T1000 (cell line): ENCODE measurements around the gene VEPH1.

Source experiments
- DNase-seq: peaks from one replicate; lab custom pipeline; 2025; ENCODE audit warnings: mixed read lengths; lab: John Stamatoyannopoulos, UW

Gene VEPH1

GRCh38 chr3:157301755-157302154 is 201.5 kb downstream of the VEPH1 start:
- no peak for DNase-seq

- DNase-seq: no peak
Observed at GRCh38 chr3:157300981-157301663, 202.1 kb downstream of the VEPH1 start.

GRCh38 chr3:157300094-157300493 is 203.1 kb downstream of the VEPH1 start:
- DNase-seq: no peak

GRCh38 chr3:157297328-157297915 is 205.8 kb downstream of the VEPH1 start:
- no peak for DNase-seq

GRCh38 chr3:157294953-157295352 is 208.3 kb downstream of the VEPH1 start:
- DNase-seq: no peak

GRCh38 chr3:157294491-157294890 is 208.7 kb downstream of the VEPH1 start:
- no peak for DNase-seq

GRCh38 chr3:157290766-157291165 is 212.4 kb downstream of the VEPH1 start:
- DNase-seq: no peak

- no peak for DNase-seq
Observed at GRCh38 chr3:157285966-157286365, 217.2 kb downstream of the VEPH1 start.

GRCh38 chr3:157285141-157285540 is 218.1 kb downstream of the VEPH1 start:
- DNase-seq: no peak

GRCh38 chr3:157284688-157285087 is 218.5 kb downstream of the VEPH1 start:
- DNase-seq: no peak

- no peak for DNase-seq
Observed at GRCh38 chr3:157282261-157283191, 220.7 kb downstream of the VEPH1 start.

- no peak for DNase-seq
Observed at GRCh38 chr3:157280786-157281185, 222.4 kb downstream of the VEPH1 start.

GRCh38 chr3:157280354-157280753 is 222.9 kb downstream of the VEPH1 start:
- DNase-seq: no peak

- DNase-seq: no peak
Observed at GRCh38 chr3:157279237-157279636, 224.0 kb downstream of the VEPH1 start.

GRCh38 chr3:157276801-157277200 is 226.4 kb downstream of the VEPH1 start:
- no peak for DNase-seq

GRCh38 chr3:157275832-157276231 is 227.4 kb downstream of the VEPH1 start:
- no peak for DNase-seq

GRCh38 chr3:157274644-157275137 is 228.5 kb downstream of the VEPH1 start:
- DNase-seq: no peak

- no peak for DNase-seq
Observed at GRCh38 chr3:157271283-157271882, 231.8 kb downstream of the VEPH1 start.

GRCh38 chr3:157268026-157268425 is 235.2 kb downstream of the VEPH1 start:
- no peak for DNase-seq

- no peak for DNase-seq
Observed at GRCh38 chr3:157265931-157266330, 237.3 kb downstream of the VEPH1 start.

- no peak for DNase-seq
Observed at GRCh38 chr3:157263027-157263426, 240.2 kb downstream of the VEPH1 start.

- peak; percentile 4 for DNase-seq
Observed at GRCh38 chr3:157261000-157261399, 242.2 kb downstream of the VEPH1 start.
